GM18502 (cell line): ENCODE measurements around the gene CFAP65.

ENCODE experiments used
- ATAC-seq: cut with Tn5 transposase; IDR thresholded peaks from one replicate; pipeline ENCODE4 v1.9.1; 2021; ENCODE audit warnings: mild to moderate bottlenecking; ENCODE audit not compliant: unreplicated experiment, poor library complexity

CFAP65 gene

GRCh38 chr2:218953366-218953954 is 87.9 kb downstream of the CFAP65 start:
- ATAC-seq = no peak
